HepG2 (cell line): ENCODE results near the gene LZTR1. TPM values are rescaled to one million over a fixed set of nuclear protein-coding genes. Genes with fewer than 3 reads are reported as not detected.

Experiments
- AFF4 ChIP-seq: sonication (generic); formaldehyde crosslinking; IDR thresholded peaks from 2 replicates; pipeline ENCODE4 v1.4.0; 2020; ENCODE audit warnings: missing genetic modification reagents
- E2F1 ChIP-seq: sonication (generic); formaldehyde crosslinking; IDR thresholded peaks from 2 replicates; pipeline ENCODE4 v1.5.0; 2020; ENCODE audit warnings: missing genetic modification reagents
- MAZ ChIP-seq, 2 experiments: sonication (generic) in 1 of 2; formaldehyde crosslinking in 1 of 2; IDR thresholded peaks; 2 replicates each; pipeline versions ENCODE4 v1.5.0 to v1.6.1; 2012 to 2020; ENCODE audit warnings: low read depth in 2 of 2, mild to moderate bottlenecking in 2 of 2, borderline replicate concordance in 1 of 2, improper control_type of control experiment in 1 of 2, low read length in 1 of 2, missing genetic modification reagents in 1 of 2, moderate library complexity in 1 of 2
- SAP130 ChIP-seq: IDR thresholded peaks from 2 replicates; pipeline ENCODE4 v1.6.1; 2016; ENCODE audit warnings: low read depth
- ZNF138 ChIP-seq: sonication (generic); formaldehyde crosslinking; IDR thresholded peaks from 2 replicates; pipeline ENCODE4 v1.5.0; 2020; ENCODE audit warnings: mild to moderate bottlenecking, low read depth, missing genetic modification reagents
- ZNF512B ChIP-seq: sonication (generic); formaldehyde crosslinking; IDR thresholded peaks from 2 replicates; pipeline ENCODE4 v1.5.1; 2020; ENCODE audit warnings: missing genetic modification reagents, mild to moderate bottlenecking, borderline replicate concordance
- ZNF552 ChIP-seq: sonication (generic); formaldehyde crosslinking; IDR thresholded peaks from 2 replicates; pipeline ENCODE4 v1.9.0; 2022; ENCODE audit warnings: missing genetic modification reagents, mild to moderate bottlenecking, borderline replicate concordance
- polyA plus RNA-seq, 8 experiments: library from polyadenylated mRNA; depleted of rRNA in 3 of 8; stranded (reverse) in 7 of 8; unstranded in 1 of 8; fragments of >200 nt; fragmentation: Illumina TruSeq in 4 of 8; extraction: Trizol in 4 of 8; gene quantifications; 2 replicates each; pipeline versions ENCODE4 v1.2.1 to v1.2.3, GENCODE V29; 2011 to 2016; ENCODE audit warnings: low read depth in 4 of 8, missing spikeins in 1 of 8, mixed read lengths in 1 of 8; ENCODE audit not compliant: insufficient read depth in 1 of 8
- total RNA-seq, 5 experiments: library from RNA; depleted of rRNA; stranded (reverse); fragments of >200 nt; fragmentation: Illumina TruSeq; extraction: Trizol; gene quantifications; 2 replicates each; pipeline ENCODE4 v1.2.3, GENCODE V29; 2016; ENCODE audit warnings: low read depth in 1 of 5
- TF ChIP-seq, protein P1 (sequence below): IDR thresholded peaks from 2 replicates; pipeline ENCODE4 v1.6.1; 2016
- TF ChIP-seq, protein P2 (sequence below): sonication (generic); formaldehyde crosslinking; IDR thresholded peaks from 2 replicates; pipeline ENCODE4 v1.4.0; 2020; ENCODE audit warnings: missing genetic modification reagents

LZTR1 gene
- total and polyA plus RNA-seq, 2 of the 13 experiments (the other 11 are each of a cell fraction or from before 2014, with no cell fraction given), result 21.8 to 22.4 TPM

DNA sequence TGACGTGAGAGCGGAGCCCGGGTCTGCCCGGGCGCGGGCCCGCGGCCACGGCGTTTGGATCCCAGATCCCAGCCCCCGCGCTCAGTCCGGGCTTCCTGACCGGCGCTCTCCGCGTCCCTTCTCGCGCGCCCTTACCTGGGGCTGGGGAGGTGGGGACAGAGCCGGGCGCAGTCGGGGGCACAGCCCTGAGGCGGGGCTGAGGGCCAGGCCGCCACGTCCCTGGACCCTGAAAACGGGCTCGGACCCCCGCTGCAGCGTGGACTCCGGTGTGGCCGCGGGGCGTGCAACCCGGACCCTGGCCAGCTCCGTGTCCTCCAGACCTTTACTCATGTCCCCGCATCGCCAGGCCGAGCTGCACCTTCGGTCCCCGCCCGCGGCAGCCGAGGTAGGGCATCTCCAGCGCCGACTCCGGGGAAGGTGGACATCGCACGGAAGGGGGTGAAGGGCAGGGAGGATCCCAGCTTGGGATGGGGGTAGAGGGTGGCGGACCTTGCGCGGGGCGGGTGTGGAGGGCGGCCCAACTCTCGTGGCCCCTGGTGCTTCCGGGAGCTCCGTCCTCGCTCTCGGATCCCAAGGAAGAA, 24.9 kb upstream of the LZTR1 start (continued):
- TF ChIP-seq ZNF512B (CRISPR knock-in tag) (no peak), SAP130 (peak; percentile 52; the same call in 1 of the 2 replicates), ZNF552 (no peak), E2F1 (CRISPR knock-in tag) (no peak), MAZ (IDR thresholded peaks at IDR 0.05; ENCODE audit: borderline replicate concordance, low read depth, low read length) (no peak), MAZ (CRISPR knock-in tag; IDR thresholded peaks at IDR 0.05; ENCODE audit: low read depth) (no peak), AFF4 (CRISPR knock-in tag) (no peak), ZNF138 (CRISPR knock-in tag) (no peak)
- TF ChIP-seq, protein P1, sequence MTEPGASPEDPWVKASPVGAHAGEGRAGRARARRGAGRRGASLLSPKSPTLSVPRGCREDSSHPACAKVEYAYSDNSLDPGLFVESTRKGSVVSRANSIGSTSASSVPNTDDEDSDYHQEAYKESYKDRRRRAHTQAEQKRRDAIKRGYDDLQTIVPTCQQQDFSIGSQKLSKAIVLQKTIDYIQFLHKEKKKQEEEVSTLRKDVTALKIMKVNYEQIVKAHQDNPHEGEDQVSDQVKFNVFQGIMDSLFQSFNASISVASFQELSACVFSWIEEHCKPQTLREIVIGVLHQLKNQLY, result no peak
- TF ChIP-seq, protein P2, sequence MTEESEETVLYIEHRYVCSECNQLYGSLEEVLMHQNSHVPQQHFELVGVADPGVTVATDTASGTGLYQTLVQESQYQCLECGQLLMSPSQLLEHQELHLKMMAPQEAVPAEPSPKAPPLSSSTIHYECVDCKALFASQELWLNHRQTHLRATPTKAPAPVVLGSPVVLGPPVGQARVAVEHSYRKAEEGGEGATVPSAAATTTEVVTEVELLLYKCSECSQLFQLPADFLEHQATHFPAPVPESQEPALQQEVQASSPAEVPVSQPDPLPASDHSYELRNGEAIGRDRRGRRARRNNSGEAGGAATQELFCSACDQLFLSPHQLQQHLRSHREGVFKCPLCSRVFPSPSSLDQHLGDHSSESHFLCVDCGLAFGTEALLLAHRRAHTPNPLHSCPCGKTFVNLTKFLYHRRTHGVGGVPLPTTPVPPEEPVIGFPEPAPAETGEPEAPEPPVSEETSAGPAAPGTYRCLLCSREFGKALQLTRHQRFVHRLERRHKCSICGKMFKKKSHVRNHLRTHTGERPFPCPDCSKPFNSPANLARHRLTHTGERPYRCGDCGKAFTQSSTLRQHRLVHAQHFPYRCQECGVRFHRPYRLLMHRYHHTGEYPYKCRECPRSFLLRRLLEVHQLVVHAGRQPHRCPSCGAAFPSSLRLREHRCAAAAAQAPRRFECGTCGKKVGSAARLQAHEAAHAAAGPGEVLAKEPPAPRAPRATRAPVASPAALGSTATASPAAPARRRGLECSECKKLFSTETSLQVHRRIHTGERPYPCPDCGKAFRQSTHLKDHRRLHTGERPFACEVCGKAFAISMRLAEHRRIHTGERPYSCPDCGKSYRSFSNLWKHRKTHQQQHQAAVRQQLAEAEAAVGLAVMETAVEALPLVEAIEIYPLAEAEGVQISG (CRISPR knock-in tag), result peak; percentile 7; the same call in 1 of the 2 replicates
